ENCODE data around the gene IFT80. TPM values are rescaled to one million over a fixed set of nuclear protein-coding genes. Genes with fewer than 3 reads are reported as not detected.

IFT80 gene
- total and polyA plus RNA-seq, 2 donors (not counting 3 experiments of a cell fraction or from before 2014, with no cell fraction given): 7.3 to 22.5 TPM

- dilution Hi-C loops (cut with MboI; ENCODE audit: extremely low pct_ligation_motif_present, low sequenced_read_pairs) (no loop called here), intact Hi-C loops (cut with micrococcal nuclease) (no loop called here)
- Histone ChIP-seq H3K4me1 (ENCODE audit: control insufficient read depth, extremely low read depth, insufficient read depth, low read length) (no peaks in the 10 kb centered on the region), H3K9ac (replicated peaks; ENCODE audit: extremely low read depth, insufficient read depth, low read length) (no peak overlapping the region), H3K27me3 (ENCODE audit: control insufficient read depth in 2 of 2, insufficient read depth in 2 of 2, low read length in 2 of 2) (no peaks in the 10 kb centered on the region), H2AFZ (ENCODE audit: low read depth, low read length) (no peak overlapping the region), H3K4me2 (ENCODE audit: insufficient read depth, low read length) (no peak overlapping the region), H3K9me3 (replicated peaks; ENCODE audit: control insufficient read depth, insufficient read depth, low read length) (no peaks in the 10 kb centered on the region), H4K20me1 (replicated peaks; ENCODE audit: control insufficient read depth, extremely low read depth, insufficient read depth, low read length) (no peaks in the 10 kb centered on the region), H3K79me2 (ENCODE audit: control insufficient read depth, insufficient read depth, low read length) (peaks cover 4% of the 10 kb centered on the region), H3K9me1 (replicated peaks; ENCODE audit: control insufficient read depth, extremely low read depth, insufficient read depth, low read length) (no peaks in the 10 kb centered on the region), H3K36me3 (ENCODE audit: control insufficient read depth in 2 of 2, extremely low read depth in 1 of 2, insufficient read depth in 2 of 2, low read length in 2 of 2) (no peaks in the 10 kb centered on the region), H3K27ac (ENCODE audit: insufficient read depth, low read depth, low read length) (no peak overlapping the region), H3K4me3 (replicated peaks in 1 of 3; ENCODE audit: insufficient read depth in 1 of 3, low read depth in 1 of 3, low read length in 3 of 3) (no peak overlapping the region)
- no TSS peak for BruUV-seq (replicated peaks)
- ChIA-PET CTCF (interaction anchor here (1.2 to 3.5 kb wide), 3 partner anchors 10 to 358 kb away, joined by 3 to 9 read pairs (median 4); no protein-coding TSS in a partner anchor), POLR2A (no interaction called here)
- no peak for TF ChIP-seq CTCF (IDR thresholded peaks at IDR 0.05; ENCODE audit: extremely low read depth in 1 of 2, insufficient read depth in 1 of 2, low read depth in 1 of 2, low read length in 2 of 2)
- DNase-seq (ENCODE audit: low read depth, low spot score): no peak
- FAIRE-seq: no peak
These were observed 8.4 kb downstream of the IFT80 start for GRCh38 chr3:160390565-160391138.

- intact Hi-C loops (cut with micrococcal nuclease): no loop called here
These were observed 14.2 kb downstream of the IFT80 start for GRCh38 chr3:160384639-160385318.

More at GRCh38 chr3:160384639-160385318, 14.2 kb downstream of the IFT80 start:
- H2AFZ ChIP-seq (ENCODE audit: low read depth, low read length): no peak overlapping the region
- no peak for FAIRE-seq
- ChIA-PET CTCF (no interaction called here), POLR2A (no interaction called here)
- TF ChIP-seq JUN (IDR thresholded peaks at IDR 0.05; ENCODE audit: borderline replicate concordance, insufficient read depth, insufficient read length, low read depth): no peak
- TF ChIP-seq POLR2AphosphoS5 (IDR thresholded peaks at IDR 0.05; ENCODE audit: insufficient read depth, low read depth, low read length): no peak
- no peak for TF ChIP-seq EZH2 (IDR thresholded peaks at IDR 0.05; ENCODE audit: borderline replicate concordance, low read depth, low read length, severe bottlenecking)
- TF ChIP-seq MYC (IDR thresholded peaks at IDR 0.05; ENCODE audit: low read depth, low read length): no peak
- no peak for TF ChIP-seq POLR2A (IDR thresholded peaks at IDR 0.05; ENCODE audit: low read depth, low read length)
- TF ChIP-seq MAX (IDR thresholded peaks at IDR 0.05; ENCODE audit: insufficient read depth, insufficient read length): no peak
- TF ChIP-seq FOS (IDR thresholded peaks at IDR 0.05; ENCODE audit: borderline replicate concordance, insufficient read depth, low read length): no peak
- TF ChIP-seq CTCF (IDR thresholded peaks at IDR 0.05; ENCODE audit: extremely low read depth in 1 of 2, insufficient read depth in 1 of 2, low read depth in 1 of 2, low read length in 2 of 2): no peak
- no peak for TF ChIP-seq GATA2 (IDR thresholded peaks at IDR 0.05; ENCODE audit: insufficient read depth, insufficient read length, low read depth, low read length)
- H3K4me2 ChIP-seq (ENCODE audit: insufficient read depth, low read length): no peak overlapping the region
- DNase-seq (ENCODE audit: low read depth, low spot score): no peak
- no peaks in the 10 kb centered on the region for H3K9me3 ChIP-seq (replicated peaks; ENCODE audit: control insufficient read depth, insufficient read depth, low read length)
- H3K9ac ChIP-seq (replicated peaks; ENCODE audit: extremely low read depth, insufficient read depth, low read length): no peak overlapping the region
- no peaks in the 10 kb centered on the region for H4K20me1 ChIP-seq (replicated peaks; ENCODE audit: control insufficient read depth, extremely low read depth, insufficient read depth, low read length)
- H3K4me1 ChIP-seq (ENCODE audit: control insufficient read depth, extremely low read depth, insufficient read depth, low read length): no peaks in the 10 kb centered on the region
- no peaks in the 10 kb centered on the region for H3K79me2 ChIP-seq (ENCODE audit: control insufficient read depth, insufficient read depth, low read length)
- H3K36me3 ChIP-seq (ENCODE audit: control insufficient read depth in 2 of 2, extremely low read depth in 1 of 2, insufficient read depth in 2 of 2, low read length in 2 of 2): peaks cover 0 to 2% of the 10 kb centered on the region in 2 experiments
- no TSS peak for BruUV-seq (replicated peaks)
- H3K27ac ChIP-seq (ENCODE audit: insufficient read depth, low read depth, low read length): no peak overlapping the region
- no peak overlapping the region for H3K4me3 ChIP-seq (replicated peaks in 1 of 3; ENCODE audit: insufficient read depth in 1 of 3, low read depth in 1 of 3, low read length in 3 of 3)
- dilution Hi-C loops (cut with MboI; ENCODE audit: extremely low pct_ligation_motif_present, low sequenced_read_pairs): no loop called here
- H3K27me3 ChIP-seq (ENCODE audit: control insufficient read depth in 2 of 2, insufficient read depth in 2 of 2, low read length in 2 of 2): no peaks in the 10 kb centered on the region
- no peaks in the 10 kb centered on the region for H3K9me1 ChIP-seq (replicated peaks; ENCODE audit: control insufficient read depth, extremely low read depth, insufficient read depth, low read length)

Data from endothelial cell of umbilical vein (primary cell).